GM23338 (cell line): ENCODE data around the gene CACNG3. TPM values are rescaled to one million over a fixed set of nuclear protein-coding genes. Genes with fewer than 3 reads are reported as not detected.
"Not testable (repeated sequence)": the region's sequence is repeated elsewhere in the genome, so short reads cannot be mapped to it uniquely, and the experiment has no call there.

Source experiments
- ATAC-seq: fragments of 200-7000 bp; cut with Tn5 transposase; 3 replicates; pipeline ENCODE4 v1.9.1; 2020
- DNase-seq: peaks from one replicate; pipeline ENCODE4 v3.0.0-alpha.2; 2015; ENCODE audit warnings: low spot score
- H2AFZ ChIP-seq: fragments of 200-600 bp; sonication (generic); 2 replicates; pipeline ENCODE4 v1.8.0; 2016; ENCODE audit warnings: antibody characterized with exemption, mild to moderate bottlenecking, moderate library complexity
- H3F3A ChIP-seq: fragments of 200-600 bp; sonication (generic); replicated peaks from 2 replicates; pipeline ENCODE4 v1.8.0; 2017; ENCODE audit warnings: antibody characterized with exemption, mixed run types, low read depth
- H3K27ac ChIP-seq: fragments of 200-600 bp; sonication (generic); 2 replicates; pipeline ENCODE4 v1.6.1; 2016; ENCODE audit warnings: low read depth
- H3K27me3 ChIP-seq: fragments of 200-600 bp; sonication (generic); 2 replicates; pipeline ENCODE4 v1.8.0; 2016; ENCODE audit warnings: mild to moderate bottlenecking, mixed run types, moderate library complexity; ENCODE audit not compliant: insufficient read depth
- H3K36me3 ChIP-seq: fragments of 200-600 bp; sonication (generic); 2 replicates; pipeline ENCODE4 v1.8.0; 2016; ENCODE audit warnings: mild to moderate bottlenecking; ENCODE audit not compliant: insufficient read depth
- H3K4me1 ChIP-seq: fragments of 200-600 bp; sonication (generic); 2 replicates; pipeline ENCODE4 v1.8.0; 2016; ENCODE audit warnings: mild to moderate bottlenecking, moderate library complexity; ENCODE audit not compliant: insufficient read depth
- H3K4me2 ChIP-seq: fragments of 200-600 bp; sonication (generic); 2 replicates; pipeline ENCODE4 v1.7.1; 2017; ENCODE audit warnings: mixed run types
- H3K4me3 ChIP-seq: fragments of 200-600 bp; sonication (generic); 2 replicates; pipeline ENCODE4 v1.6.1; 2016; ENCODE audit warnings: mixed run types
- H3K79me2 ChIP-seq: fragments of 200-600 bp; sonication (generic); replicated peaks from 2 replicates; pipeline ENCODE4 v1.8.0; 2017; ENCODE audit warnings: mild to moderate bottlenecking; ENCODE audit not compliant: insufficient read depth
- H3K9me2 ChIP-seq: fragments of 200-600 bp; sonication (generic); 2 replicates; pipeline ENCODE4 v1.8.0; 2017; ENCODE audit not compliant: insufficient read depth
- H4K20me1 ChIP-seq: fragments of 200-600 bp; sonication (generic); replicated peaks from 2 replicates; pipeline ENCODE4 v1.8.0; 2017; ENCODE audit warnings: mild to moderate bottlenecking; ENCODE audit not compliant: insufficient read depth
- H3K27ac Mint-ChIP-seq: 2 replicates; pipeline ENCODE4 v1.8.0; 2020; ENCODE audit warnings: inconsistent platforms, mild to moderate bottlenecking, moderate library complexity, mixed read lengths
- H3K27me3 Mint-ChIP-seq: 3 replicates; pipeline ENCODE4 v1.8.0; 2022; ENCODE audit warnings: low read depth, mild to moderate bottlenecking, moderate library complexity, mixed read lengths, inconsistent platforms; ENCODE audit not compliant: insufficient read depth, poor library complexity
- H3K36me3 Mint-ChIP-seq: 3 replicates; pipeline ENCODE4 v1.8.0; 2021; ENCODE audit warnings: low read depth, mild to moderate bottlenecking, inconsistent platforms, moderate library complexity, mixed read lengths
- H3K4me1 Mint-ChIP-seq: 3 replicates; pipeline ENCODE4 v1.8.0; 2020; ENCODE audit warnings: mild to moderate bottlenecking, inconsistent platforms, mixed read lengths
- H3K4me3 Mint-ChIP-seq: 3 replicates; pipeline ENCODE4 v1.8.0; 2021; ENCODE audit warnings: moderate library complexity, mild to moderate bottlenecking, inconsistent platforms, mixed read lengths
- H3K9me3 Mint-ChIP-seq: 3 replicates; pipeline ENCODE4 v1.8.0; 2020; ENCODE audit warnings: moderate library complexity, mild to moderate bottlenecking, inconsistent platforms, mixed read lengths
- CREB1 ChIP-seq: fragments of 250-450 bp; sonication (Bioruptor Pico); IDR thresholded peaks from 2 replicates; pipeline ENCODE4 v1.5.0; 2020; ENCODE audit warnings: low read depth, mild to moderate bottlenecking, moderate library complexity
- CTCF ChIP-seq, 2 experiments: fragments of 200-600 bp in 1 of 2; sonication (generic) in 1 of 2; conservative IDR thresholded peaks; 2 replicates each; pipeline versions ENCODE4 v1.5.1 to v1.6.1; 2016 to 2017; ENCODE audit warnings: antibody characterized with exemption in 2 of 2, low read depth in 2 of 2, mild to moderate bottlenecking in 2 of 2, moderate library complexity in 1 of 2
- ETS1 ChIP-seq: IDR thresholded peaks from 2 replicates; pipeline ENCODE4 v1.6.1; 2016; ENCODE audit warnings: antibody characterized with exemption
- EZH2 ChIP-seq: fragments of 200-600 bp; sonication (generic); IDR thresholded peaks from one replicate; pipeline ENCODE4 v1.8.0; 2017; ENCODE audit warnings: antibody characterized with exemption, mild to moderate bottlenecking, low read depth; ENCODE audit not compliant: unreplicated experiment
- JUNB ChIP-seq: IDR thresholded peaks from one replicate; pipeline ENCODE4 v1.6.1; 2016; ENCODE audit warnings: antibody characterized with exemption; ENCODE audit not compliant: unreplicated experiment
- NANOG ChIP-seq: IDR thresholded peaks from 2 replicates; pipeline ENCODE4 v1.6.1; 2016; ENCODE audit warnings: antibody characterized with exemption, borderline replicate concordance
- POLR2AphosphoS5 ChIP-seq: IDR thresholded peaks from 2 replicates; pipeline ENCODE4 v1.6.1; 2016; ENCODE audit warnings: antibody characterized with exemption, low read depth
- REST ChIP-seq: IDR thresholded peaks from one replicate; pipeline ENCODE4 v1.6.1; 2018; ENCODE audit warnings: antibody characterized with exemption; ENCODE audit not compliant: unreplicated experiment
- STAT1 ChIP-seq: IDR thresholded peaks from one replicate; pipeline ENCODE4 v1.6.1; 2016; ENCODE audit warnings: antibody characterized with exemption; ENCODE audit not compliant: unreplicated experiment
- ZNF114 ChIP-seq: fragments of 250-450 bp; sonication (Bioruptor Pico); IDR thresholded peaks from 2 replicates; pipeline ENCODE4 v1.5.0; 2020; ENCODE audit warnings: mild to moderate bottlenecking, moderate library complexity
- ZNF331 ChIP-seq: fragments of 250-450 bp; sonication (Bioruptor Pico); IDR thresholded peaks from 2 replicates; pipeline ENCODE4 v1.5.0; 2020; ENCODE audit warnings: low read depth, mild to moderate bottlenecking, moderate library complexity
- polyA plus RNA-seq: library from polyadenylated mRNA; unstranded; fragments of >200 nt; fragmentation: Nextera tagmentation; extraction: Ambion mirVana; gene quantifications from 2 replicates; pipeline ENCODE4 v1.2.1, GENCODE V29; 2016
- total RNA-seq: library from RNA; depleted of rRNA; stranded (reverse); fragments of >200 nt; shearing (Covaris generic); gene quantifications from 2 replicates; pipeline ENCODE4 v1.2.3, GENCODE V29; 2014

The CACNG3 gene
- total and polyA plus RNA-seq, 2 experiments from 2014 or later, result not detected

- H3K27ac Mint-ChIP-seq, H3K9me3 Mint-ChIP-seq, H2AFZ ChIP-seq, H3K36me3 Mint-ChIP-seq, H3F3A ChIP-seq, H3K79me2 ChIP-seq, H3K27me3 ChIP-seq, H3K27me3 Mint-ChIP-seq, H3K4me3 Mint-ChIP-seq, H3K36me3 ChIP-seq, H4K20me1 ChIP-seq, H3K9me2 ChIP-seq, H3K4me1 ChIP-seq, ATAC-seq, H3K4me3 ChIP-seq, H3K27ac ChIP-seq, H3K4me2 ChIP-seq, DNase-seq, H3K4me1 Mint-ChIP-seq: not testable (repeated sequence)
These were observed 44.6 kb downstream of the CACNG3 start for GRCh38 chr16:24300750-24301149.

- H3K27me3 Mint-ChIP-seq, result peaks cover 7% of the 10 kb centered on the region
- TF ChIP-seq CTCF (conservative IDR thresholded peaks at IDR 0.05; ENCODE audit: low read depth in 2 of 2) (no peak), CREB1 (no peak), POLR2AphosphoS5 (no peak), REST (no peak), EZH2 (no peak), ZNF331 (CRISPR knock-in tag) (no peak), ZNF114 (no peak), NANOG (no peak), ETS1 (no peak), JUNB (no peak), STAT1 (no peak)
These were observed 46.5 kb downstream of the CACNG3 start for GRCh38 chr16:24302636-24303035.

More at GRCh38 chr16:24302636-24303035, 46.5 kb downstream of the CACNG3 start:
- Histone ChIP-seq H3K27ac (no peak overlapping the region), H2AFZ (no peak overlapping the region), H3K79me2 (no peaks in the 10 kb centered on the region), H3K4me3 (no peak overlapping the region), H4K20me1 (no peaks in the 10 kb centered on the region), H3K36me3 (no peaks in the 10 kb centered on the region), H3K27me3 (no peaks in the 10 kb centered on the region), H3K4me2 (no peak overlapping the region), H3F3A (no peaks in the 10 kb centered on the region), H3K9me2 (no peaks in the 10 kb centered on the region; the same call in 1 of the 2 replicates), H3K4me1 (no peaks in the 10 kb centered on the region)
- Mint-ChIP-seq H3K4me3 (no peak overlapping the region), H3K4me1 (no peaks in the 10 kb centered on the region), H3K9me3 (0 out of 3 replicates have a peak, but pooled peaks cover 2% of the 10 kb centered on the region), H3K27ac (no peak overlapping the region), H3K36me3 (no peaks in the 10 kb centered on the region; the same call in 2 of the 3 replicates)
- DNase-seq (no peak), ATAC-seq (no peak)
